Kidney (tissue), 14 donors: ENCODE data around the gene TCF7L2. TPM values are rescaled to one million over a fixed set of nuclear protein-coding genes. Genes with fewer than 3 reads are reported as not detected.
A peak's percentile ranks its signal among the peaks of the same experiment; 100 is the strongest.

ENCODE experiments used
- DNase-seq, 5 donors: peaks; one replicate each; pipeline ENCODE4 v3.0.0-alpha.2; 2013 to 2020
- FAIRE-seq: peaks from 2 replicates; lab custom pipeline; 2012; peaks lifted over from hg19 to GRCh38; lab: Jason Lieb, UNC
- H3K27ac ChIP-seq, 2 donors: one replicate each; pipeline ENCODE4 v1.7.0; 2013; ENCODE audit warnings: low read depth in 2 of 2, low read length in 2 of 2, inconsistent platforms in 1 of 2
- H3K27me3 ChIP-seq: one replicate; pipeline ENCODE4 v1.7.1; 2013; ENCODE audit warnings: low read length, inconsistent platforms; ENCODE audit not compliant: control insufficient read depth, insufficient read depth
- H3K36me3 ChIP-seq, 3 donors: one replicate each; pipeline versions ENCODE4 v1.7.0 to v1.7.1; 2013; ENCODE audit warnings: low read length in 3 of 3, control low read depth in 1 of 3, inconsistent platforms in 1 of 3; ENCODE audit not compliant: insufficient read depth in 3 of 3, control insufficient read depth in 2 of 3
- H3K4me1 ChIP-seq, 3 donors: one replicate each; pipeline versions ENCODE4 v1.7.0 to v1.7.1; 2013; ENCODE audit warnings: low read length in 3 of 3, inconsistent platforms in 1 of 3, low read depth in 1 of 3; ENCODE audit not compliant: control insufficient read depth in 2 of 3, insufficient read depth in 2 of 3
- H3K4me3 ChIP-seq, 3 donors: one replicate each; pipeline versions ENCODE4 v1.7.0 to v1.8.1; 2013; ENCODE audit warnings: low read length in 3 of 3, control low read depth in 1 of 3, inconsistent platforms in 1 of 3
- H3K9ac ChIP-seq, 3 donors: one replicate each; pipeline versions ENCODE4 v1.7.0 to v1.7.1; 2013; ENCODE audit warnings: low read length in 3 of 3, control low read depth in 1 of 3, inconsistent platforms in 1 of 3
- H3K9me3 ChIP-seq, 3 donors: one replicate each; pipeline versions ENCODE4 v1.7.0 to v1.7.1; 2013; ENCODE audit warnings: low read length in 3 of 3, control low read depth in 1 of 3, inconsistent platforms in 1 of 3; ENCODE audit not compliant: control insufficient read depth in 2 of 3, insufficient read depth in 1 of 3
- CTCF ChIP-seq: IDR thresholded peaks from 3 replicates; pipeline ENCODE4 v1.5.1; 2012; ENCODE audit warnings: mild to moderate bottlenecking, moderate library complexity, borderline replicate concordance; ENCODE audit not compliant: insufficient read depth; ENCODE audit errors: extremely low read depth
- intact Hi-C: fragments of 100-400 bp; cut with DNase I; formaldehyde crosslinking; loops from one replicate; pipeline ENCODE4 v1.11.1; 2022
- polyA plus RNA-seq: library from polyadenylated mRNA; stranded (reverse); fragments of 350-450 nt; fragmentation: Illumina TruSeq; extraction: RNeasy Lipid Tissue Mini Kit (QIAGEN cat#74804); gene quantifications from one replicate; pipeline ENCODE4 v1.2.3, GENCODE V29; 2014; ENCODE audit warnings: low read depth, low replicate concordance; ENCODE audit not compliant: insufficient read depth
- total RNA-seq: library from RNA; stranded (reverse); fragmentation: NEBNext Ultra II Directional; extraction: Animal tissue kit (Norgen Biotek cat#: 25700); gene quantifications from one replicate; pipeline ENCODE4 v1.2.1, GENCODE V29; 2021
- donor health status: control.
- donor health status: control.
- donor health status: control.
- donor health status: control.
- donor health status: control.
- donor health status: DM: yes; HTN: yes; CAD: no.
- donor health status: Normal renal cell carcinoma (clear cell type).

Gene TCF7L2
- total and polyA plus RNA-seq, 2 donors from 2014 or later = 6.5 to 32.4 TPM

- no peak overlapping the region for H3K27ac ChIP-seq
- no peaks in the 10 kb centered on the region for H3K9me3 ChIP-seq
- H3K36me3 ChIP-seq = no peaks in the 10 kb centered on the region
- intact Hi-C loops = no loop called here
- DNase-seq (no peak), FAIRE-seq (no peak)
- H3K9ac ChIP-seq = no peak overlapping the region
- TF ChIP-seq CTCF = no peak
- peaks cover 0 to 8% (median 3%) of the 10 kb centered on the region in 3 donors for H3K4me1 ChIP-seq
- H3K4me3 ChIP-seq = no peak overlapping the region
- no peaks in the 10 kb centered on the region for H3K27me3 ChIP-seq
Measured at GRCh38 chr10:113088194-113088593, 138.1 kb downstream of the TCF7L2 start.

- no peak overlapping the region for H3K27ac ChIP-seq
- FAIRE-seq = no peak
- intact Hi-C loops = no loop called here
Measured at GRCh38 chr10:113089551-113089950, 139.5 kb downstream of the TCF7L2 start.

GRCh38 chr10:113091920-113092319, 141.9 kb downstream of the TCF7L2 start:
- no peak overlapping the region for H3K9ac ChIP-seq
- H3K9me3 ChIP-seq = no peaks in the 10 kb centered on the region
- no peaks in the 10 kb centered on the region for H3K36me3 ChIP-seq
- no peak overlapping the region for H3K4me3 ChIP-seq
- H3K27ac ChIP-seq = no peak overlapping the region
- FAIRE-seq (no peak), DNase-seq (peak in 1 of 5 donors; percentile 13)
- no peaks in the 10 kb centered on the region for H3K27me3 ChIP-seq
- no peak for TF ChIP-seq CTCF
- H3K4me1 ChIP-seq = peaks cover 0 to 6% (median under 1%) of the 10 kb centered on the region in 3 donors
- intact Hi-C loops = no loop called here

More at GRCh38 chr10:113089551-113089950, 139.5 kb downstream of the TCF7L2 start:
- H3K36me3 ChIP-seq = no peaks in the 10 kb centered on the region
- no peaks in the 10 kb centered on the region for H3K27me3 ChIP-seq
- no peaks in the 10 kb centered on the region for H3K9me3 ChIP-seq
- DNase-seq = peak in 1 of 5 donors; percentile 4
- H3K9ac ChIP-seq = no peak overlapping the region
- H3K4me3 ChIP-seq = no peak overlapping the region
- H3K4me1 ChIP-seq = peaks cover 0 to 8% (median 3%) of the 10 kb centered on the region in 3 donors
- TF ChIP-seq CTCF = no peak
